Kidney epithelial cell (primary cell): ENCODE results near the gene TMEM150B. TPM values are rescaled to one million over a fixed set of nuclear protein-coding genes. Genes with fewer than 3 reads are reported as not detected.

ENCODE experiments used
- DNase-seq: peaks from one replicate; pipeline ENCODE4 v3.0.0-alpha.2; 2010; ENCODE audit warnings: low read depth
- H3K27me3 ChIP-seq: 2 replicates; pipeline ENCODE4 v1.6.0; 2011; ENCODE audit warnings: low read length; ENCODE audit not compliant: control insufficient read depth, insufficient read depth
- H3K36me3 ChIP-seq: 2 replicates; pipeline ENCODE4 v1.5.1; 2011; ENCODE audit warnings: low read length; ENCODE audit not compliant: control insufficient read depth, insufficient read depth
- H3K4me3 ChIP-seq: 2 replicates; pipeline ENCODE4 v1.5.1; 2011; ENCODE audit warnings: low read depth, mild to moderate bottlenecking, control low read depth, low read length
- total RNA-seq: library from RNA; depleted of rRNA; stranded (reverse); fragments of >200 nt; gene quantifications from 2 replicates; pipeline ENCODE4 v1.2.3, GENCODE V29; 2015
- TF ChIP-seq, protein P1 (sequence below): IDR thresholded peaks from 2 replicates; pipeline ENCODE4 v1.5.1; 2011; ENCODE audit warnings: mild to moderate bottlenecking, moderate library complexity, low read length, control low read depth, inconsistent platforms; ENCODE audit not compliant: insufficient read depth, poor library complexity, severe bottlenecking

The TMEM150B gene
- total RNA-seq, 1 donor from 2014 or later = not detected

DNA sequence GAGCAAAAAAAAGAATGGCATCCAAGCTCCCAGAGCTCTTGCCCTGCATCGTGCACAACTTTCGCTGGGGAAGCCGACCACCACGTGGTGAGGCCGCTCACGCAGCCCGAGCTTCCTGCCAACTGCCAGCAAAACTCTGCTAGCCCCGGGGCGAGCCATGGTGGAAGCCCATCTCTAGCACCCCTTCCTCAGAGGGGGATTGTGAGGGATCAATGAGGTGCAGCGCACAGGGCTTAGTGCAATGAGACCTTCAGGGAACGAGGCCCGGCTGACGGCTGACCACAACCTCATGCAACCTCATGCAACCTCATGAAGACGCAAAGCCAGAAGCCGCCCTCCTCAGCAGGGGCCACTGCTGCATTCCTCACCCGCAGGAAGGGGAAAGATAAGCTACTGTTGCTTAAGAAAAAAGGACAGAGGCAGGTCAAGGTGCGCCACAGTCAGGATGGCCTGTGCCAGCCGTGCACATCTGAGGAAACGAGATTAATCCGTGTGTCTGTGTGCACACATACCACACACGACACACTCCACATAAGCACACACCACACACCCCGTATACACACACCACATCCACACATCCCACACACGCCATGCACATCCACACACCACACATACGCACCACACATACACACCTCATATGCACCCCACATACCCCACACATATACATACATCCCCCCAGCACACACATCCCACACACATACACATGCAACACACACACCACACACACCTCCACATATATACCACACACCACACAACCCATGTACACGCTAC, 54.8 kb downstream of the TMEM150B start:
- H3K4me3 ChIP-seq = no peak overlapping the region
- no peak for DNase-seq
- TF ChIP-seq, protein P1, sequence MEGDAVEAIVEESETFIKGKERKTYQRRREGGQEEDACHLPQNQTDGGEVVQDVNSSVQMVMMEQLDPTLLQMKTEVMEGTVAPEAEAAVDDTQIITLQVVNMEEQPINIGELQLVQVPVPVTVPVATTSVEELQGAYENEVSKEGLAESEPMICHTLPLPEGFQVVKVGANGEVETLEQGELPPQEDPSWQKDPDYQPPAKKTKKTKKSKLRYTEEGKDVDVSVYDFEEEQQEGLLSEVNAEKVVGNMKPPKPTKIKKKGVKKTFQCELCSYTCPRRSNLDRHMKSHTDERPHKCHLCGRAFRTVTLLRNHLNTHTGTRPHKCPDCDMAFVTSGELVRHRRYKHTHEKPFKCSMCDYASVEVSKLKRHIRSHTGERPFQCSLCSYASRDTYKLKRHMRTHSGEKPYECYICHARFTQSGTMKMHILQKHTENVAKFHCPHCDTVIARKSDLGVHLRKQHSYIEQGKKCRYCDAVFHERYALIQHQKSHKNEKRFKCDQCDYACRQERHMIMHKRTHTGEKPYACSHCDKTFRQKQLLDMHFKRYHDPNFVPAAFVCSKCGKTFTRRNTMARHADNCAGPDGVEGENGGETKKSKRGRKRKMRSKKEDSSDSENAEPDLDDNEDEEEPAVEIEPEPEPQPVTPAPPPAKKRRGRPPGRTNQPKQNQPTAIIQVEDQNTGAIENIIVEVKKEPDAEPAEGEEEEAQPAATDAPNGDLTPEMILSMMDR = no peak
- no peaks in the 10 kb centered on the region for H3K27me3 ChIP-seq
- H3K36me3 ChIP-seq = peaks cover 2% of the 10 kb centered on the region

GRCh38 chr19:55269299-55269698, 55.8 kb downstream of the TMEM150B start:
- Histone ChIP-seq H3K4me3 (no peak overlapping the region), H3K36me3 (peaks cover 2% of the 10 kb centered on the region), H3K27me3 (no peaks in the 10 kb centered on the region)
- TF ChIP-seq, protein P1 = no peak
- DNase-seq = no peak

DNA sequence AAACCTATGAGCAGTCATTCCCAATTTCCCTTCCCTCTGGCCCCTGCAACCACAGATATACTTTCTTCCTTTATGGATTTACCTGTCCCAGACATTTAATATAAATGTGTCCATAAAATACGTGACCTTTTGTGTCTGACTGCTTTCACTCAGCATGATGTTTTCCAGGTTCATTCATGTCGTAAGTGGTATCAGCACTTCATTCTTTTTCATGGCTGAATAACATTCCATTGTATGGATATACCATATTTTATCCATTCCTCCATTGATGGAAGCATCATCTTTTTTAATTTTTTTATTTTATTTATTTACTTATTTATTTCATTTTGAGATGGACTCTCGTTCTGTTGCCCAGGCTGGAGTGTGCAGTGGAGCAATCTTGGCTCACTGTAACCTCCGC, 58.3 kb downstream of the TMEM150B start:
- Histone ChIP-seq H3K4me3 (no peak overlapping the region), H3K27me3 (no peaks in the 10 kb centered on the region), H3K36me3 (no peaks in the 10 kb centered on the region)
- TF ChIP-seq, protein P1 = no peak
- no peak for DNase-seq

DNA sequence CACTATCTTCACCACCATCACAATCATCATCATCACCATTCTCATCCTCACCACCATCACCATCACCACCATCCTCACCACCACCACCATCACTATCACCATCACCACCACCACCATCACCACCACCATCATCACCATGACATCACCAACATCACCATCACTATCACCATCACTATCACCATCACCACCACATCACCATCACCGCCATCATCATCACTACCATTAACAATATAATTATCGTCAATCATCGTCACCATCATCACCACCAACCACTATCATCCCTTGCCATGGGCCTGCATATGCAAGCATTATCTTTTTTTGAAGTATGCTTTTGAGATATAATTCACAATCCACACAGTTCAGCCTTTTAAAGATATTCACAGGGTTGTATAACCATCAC, 58.7 kb downstream of the TMEM150B start:
- Histone ChIP-seq H3K27me3 (no peaks in the 10 kb centered on the region), H3K4me3 (no peak overlapping the region), H3K36me3 (no peaks in the 10 kb centered on the region)
- DNase-seq = no peak
- TF ChIP-seq, protein P1 = no peak

GRCh38 chr19:55265723-55266386, 59.3 kb downstream of the TMEM150B start:
- Histone ChIP-seq H3K27me3 (no peaks in the 10 kb centered on the region), H3K36me3 (no peaks in the 10 kb centered on the region), H3K4me3 (no peak overlapping the region)
- no peak for DNase-seq
- TF ChIP-seq, protein P1 = no peak
